GM23248 (cell line): ENCODE data around the gene ZNF358. TPM values are rescaled to one million over a fixed set of nuclear protein-coding genes. Genes with fewer than 3 reads are reported as not detected.

ENCODE experiments used
- DNase-seq: peaks from one replicate; pipeline ENCODE4 v3.0.0-alpha.2; 2015
- H2AFZ ChIP-seq: fragments of 200-600 bp; sonication (generic); 2 replicates; pipeline ENCODE4 v1.6.1; 2016; ENCODE audit warnings: antibody characterized with exemption
- H3F3A ChIP-seq: fragments of 200-600 bp; sonication (generic); 2 replicates; pipeline ENCODE4 v1.6.1; 2016; ENCODE audit warnings: mild to moderate bottlenecking, antibody characterized with exemption, mixed run types; ENCODE audit not compliant: insufficient read depth
- H3K27ac ChIP-seq: fragments of 200-600 bp; sonication (generic); 2 replicates; pipeline ENCODE4 v1.5.1; 2016; ENCODE audit warnings: mild to moderate bottlenecking
- H3K27me3 ChIP-seq: fragments of 200-600 bp; sonication (generic); replicated peaks from 2 replicates; pipeline ENCODE4 v1.6.1; 2016; ENCODE audit warnings: mild to moderate bottlenecking; ENCODE audit not compliant: insufficient read depth
- H3K36me3 ChIP-seq: fragments of 200-600 bp; sonication (generic); 2 replicates; pipeline ENCODE4 v1.6.1; 2016; ENCODE audit warnings: low read depth, mild to moderate bottlenecking
- H3K4me1 ChIP-seq: fragments of 200-600 bp; sonication (generic); 2 replicates; pipeline ENCODE4 v1.6.1; 2016; ENCODE audit warnings: mild to moderate bottlenecking; ENCODE audit not compliant: insufficient read depth
- H3K4me2 ChIP-seq: fragments of 200-600 bp; sonication (generic); one replicate; pipeline ENCODE4 v1.6.1; 2016; ENCODE audit warnings: mild to moderate bottlenecking; ENCODE audit not compliant: unreplicated experiment
- H3K4me3 ChIP-seq: fragments of 200-600 bp; sonication (generic); 2 replicates; pipeline ENCODE4 v1.5.1; 2016; ENCODE audit warnings: mild to moderate bottlenecking
- H3K79me2 ChIP-seq: fragments of 200-600 bp; sonication (generic); 2 replicates; pipeline ENCODE4 v1.6.1; 2016; ENCODE audit warnings: mild to moderate bottlenecking; ENCODE audit not compliant: insufficient read depth
- H3K9ac ChIP-seq: fragments of 200-600 bp; sonication (generic); 2 replicates; pipeline ENCODE4 v1.6.1; 2016; ENCODE audit warnings: mild to moderate bottlenecking
- H3K9me2 ChIP-seq: fragments of 200-600 bp; sonication (generic); 2 replicates; pipeline ENCODE4 v1.6.1; 2016; ENCODE audit warnings: mixed run types, mild to moderate bottlenecking, moderate library complexity; ENCODE audit not compliant: insufficient read depth
- H3K9me3 ChIP-seq: fragments of 200-600 bp; sonication (generic); one replicate; pipeline ENCODE4 v1.6.1; 2017; ENCODE audit warnings: low read depth
- H4K20me1 ChIP-seq: fragments of 200-600 bp; sonication (generic); 2 replicates; pipeline ENCODE4 v1.6.0; 2016; ENCODE audit not compliant: insufficient read depth
- EZH2 ChIP-seq: fragments of 200-600 bp; sonication (generic); IDR thresholded peaks from 2 replicates; pipeline ENCODE4 v1.6.1; 2018; ENCODE audit warnings: antibody characterized with exemption, mild to moderate bottlenecking; ENCODE audit not compliant: insufficient read depth, poor library complexity, severe bottlenecking
- EZH2phosphoT487 ChIP-seq: fragments of 200-600 bp; sonication (generic); IDR thresholded peaks from 2 replicates; pipeline ENCODE4 v1.6.1; 2018; ENCODE audit warnings: antibody characterized with exemption, moderate library complexity, mild to moderate bottlenecking, low read depth; ENCODE audit not compliant: insufficient read depth
- WGBS, 2 experiments: methylation state at CpG; one replicate each; pipeline ENCODE4 v1.1.6; 2015 to 2017; ENCODE audit warnings: low lambda C conversion rate in 2 of 2, low coverage in 1 of 2; ENCODE audit errors: missing lambda C conversion rate in 2 of 2; 5-methylcytosine and 5-hydroxymethylcytosine counted together
- in situ Hi-C: fragments of 300-500 bp; cut with MboI; formaldehyde crosslinking; loops from 2 replicates; pipeline ENCODE4 v1.15.0; 2020
- polyA plus RNA-seq: library from polyadenylated mRNA; unstranded; fragments of >200 nt; fragmentation: Nextera tagmentation; extraction: Ambion mirVana; gene quantifications from 2 replicates; pipeline ENCODE4 v1.2.1, GENCODE V29; 2016
- total RNA-seq: library from RNA; depleted of rRNA; stranded (reverse); fragments of >200 nt; shearing (Covaris generic); gene quantifications from 2 replicates; pipeline ENCODE4 v1.2.3, GENCODE V29; 2014

The ZNF358 gene
- total and polyA plus RNA-seq, 2 experiments from 2014 or later = 12.0 to 56.3 TPM

GRCh38 chr19:7502552-7502951 lies 13.4 kb upstream of the ZNF358 start:
- H3K9me3 ChIP-seq = no peaks in the 10 kb centered on the region
- H4K20me1 ChIP-seq = no peaks in the 10 kb centered on the region
- H3K9me2 ChIP-seq = no peaks in the 10 kb centered on the region
- no peak overlapping the region for H3K4me3 ChIP-seq
- H3K27me3 ChIP-seq = peaks cover 17% of the 10 kb centered on the region
- H3K4me1 ChIP-seq = no peaks in the 10 kb centered on the region
- no peak overlapping the region for H3K4me2 ChIP-seq
- no peak overlapping the region for H3K27ac ChIP-seq
- H3F3A ChIP-seq = no peaks in the 10 kb centered on the region
- H3K36me3 ChIP-seq = no peaks in the 10 kb centered on the region
- in situ Hi-C loops = no loop called here
- H3K9ac ChIP-seq = no peak overlapping the region
- H3K79me2 ChIP-seq = no peaks in the 10 kb centered on the region
- DNase-seq = no peak
- no peak for TF ChIP-seq EZH2
- TF ChIP-seq EZH2phosphoT487 = no peak
- no peak overlapping the region for H2AFZ ChIP-seq
- 8 to 20% methylated on average over 2 of the region's 2 CpGs for WGBS, 2 experiments

- Histone ChIP-seq H3K27ac (no peak overlapping the region), H3K9me2 (no peaks in the 10 kb centered on the region), H4K20me1 (no peaks in the 10 kb centered on the region), H3K4me1 (no peaks in the 10 kb centered on the region), H3K79me2 (no peaks in the 10 kb centered on the region), H3F3A (no peaks in the 10 kb centered on the region), H3K27me3 (peaks cover 9% of the 10 kb centered on the region; the same call in 1 of the 2 replicates), H3K9ac (no peak overlapping the region), H2AFZ (no peak overlapping the region), H3K4me3 (no peak overlapping the region), H3K36me3 (no peaks in the 10 kb centered on the region), H3K9me3 (no peaks in the 10 kb centered on the region), H3K4me2 (no peak overlapping the region)
- in situ Hi-C loops = no loop called here
- no peak for DNase-seq
- TF ChIP-seq EZH2phosphoT487 (no peak), EZH2 (no peak)
- 72 to 77% methylated on average over 4 to 6 of the region's 6 CpGs for WGBS, 2 experiments
These were observed 11.2 kb upstream of the ZNF358 start for GRCh38 chr19:7504684-7505083.

- Histone ChIP-seq H3K27ac (no peak overlapping the region), H3K9ac (no peak overlapping the region), H3K27me3 (peaks cover 3% of the 10 kb centered on the region; the same call in 1 of the 2 replicates), H3K9me2 (no peaks in the 10 kb centered on the region), H3K36me3 (no peaks in the 10 kb centered on the region), H3K4me3 (no peak overlapping the region), H3K4me2 (no peak overlapping the region), H3K79me2 (no peaks in the 10 kb centered on the region), H3K4me1 (no peaks in the 10 kb centered on the region), H3F3A (no peaks in the 10 kb centered on the region), H3K9me3 (no peaks in the 10 kb centered on the region), H2AFZ (no peak overlapping the region), H4K20me1 (no peaks in the 10 kb centered on the region)
- 22 to 28% methylated on average over 19 of the region's 19 CpGs for WGBS, 2 experiments
- no peak for DNase-seq
- in situ Hi-C loops = no loop called here
- TF ChIP-seq EZH2 (no peak), EZH2phosphoT487 (no peak)
These were observed 10.6 kb upstream of the ZNF358 start for GRCh38 chr19:7505288-7505681.

GRCh38 chr19:7505682-7506384 lies 10.1 kb upstream of the ZNF358 start:
- H4K20me1 ChIP-seq = no peaks in the 10 kb centered on the region
- 5 to 19% methylated on average over 9 to 30 of the region's 33 CpGs for WGBS, 2 experiments
- no peaks in the 10 kb centered on the region for H3K4me1 ChIP-seq
- no peak overlapping the region for H3K9ac ChIP-seq
- in situ Hi-C loops = no loop called here
- H3F3A ChIP-seq = no peaks in the 10 kb centered on the region
- no peaks in the 10 kb centered on the region for H3K36me3 ChIP-seq
- H2AFZ ChIP-seq = no peak overlapping the region
- no peaks in the 10 kb centered on the region for H3K9me3 ChIP-seq
- no peak overlapping the region for H3K4me3 ChIP-seq
- no peaks in the 10 kb centered on the region for H3K79me2 ChIP-seq
- H3K27me3 ChIP-seq = no peaks in the 10 kb centered on the region; the same call in 1 of the 2 replicates
- H3K4me2 ChIP-seq = no peak overlapping the region
- peak; percentile 56 for DNase-seq
- H3K9me2 ChIP-seq = no peaks in the 10 kb centered on the region
- TF ChIP-seq EZH2phosphoT487 (no peak), EZH2 (no peak)
- no peak overlapping the region for H3K27ac ChIP-seq
